GM12878 (cell line): ENCODE data around the gene COL25A1. TPM values are rescaled to one million over a fixed set of nuclear protein-coding genes. Genes with fewer than 3 reads are reported as not detected.

ENCODE experiments used
- ATAC-seq: fragments of 200-7000 bp; cut with Tn5 transposase; 3 replicates; pipeline ENCODE4 v1.9.1; 2020; ENCODE audit warnings: mild to moderate bottlenecking, moderate library complexity
- BruUV-seq: library from RNA; stranded (reverse); fragments of 400-500 nt; replicated peaks from 2 replicates; lab custom pipeline; 2021; lab: Mats Ljungman, UMichigan
- CTCF ChIA-PET: fragments of 300-600 bp; sonication (Branson Sonifier 250); formaldehyde crosslinking; extraction: SDS; loops from one replicate; lab custom pipeline; 2021; ENCODE audit warnings: inconsistent platforms; lab: Yijun Ruan, JAX
- POLR2A ChIA-PET: fragments of 350-600 bp; formaldehyde crosslinking; extraction: SDS; loops from one replicate; lab custom pipeline; 2021; ENCODE audit warnings: inconsistent platforms; lab: Charles Lee
- RAD21 ChIA-PET: fragments of 300-600 bp; sonication (Branson Sonifier 250); formaldehyde crosslinking; loops from one replicate; lab custom pipeline; 2023; ENCODE audit warnings: antibody characterized with exemption; ENCODE audit not compliant: unreplicated experiment; lab: Charles Lee
- SMC1A ChIA-PET: fragments of 300-600 bp; sonication (Branson Sonifier 250); formaldehyde crosslinking; loops from one replicate; lab custom pipeline; 2023; ENCODE audit not compliant: unreplicated experiment, uncharacterized antibody; lab: Charles Lee
- DNase-seq: peaks from one replicate; pipeline ENCODE4 v3.0.0-alpha.2; 2011; ENCODE audit warnings: low read depth, low spot score
- FAIRE-seq: peaks from 3 replicates; lab custom pipeline; 2011; peaks lifted over from hg19 to GRCh38; lab: Jason Lieb, UNC
- H2AFZ ChIP-seq: 2 replicates; pipeline ENCODE4 v1.6.0; 2011; ENCODE audit warnings: low read depth, low read length, control low read depth; ENCODE audit not compliant: control insufficient read depth
- H3K27ac ChIP-seq: 2 replicates; pipeline ENCODE4 v1.5.1; 2011; ENCODE audit warnings: control low read depth; ENCODE audit not compliant: control insufficient read depth, insufficient read depth
- H3K27me3 ChIP-seq, 2 experiments: replicated peaks in 1 of 2; 2 replicates each; pipeline versions ENCODE4 v1.6.0 to v1.6.1; 2011; ENCODE audit warnings: low read length in 1 of 2; ENCODE audit not compliant: control insufficient read depth in 2 of 2, insufficient read depth in 2 of 2
- H3K36me3 ChIP-seq, 2 experiments: 2 replicates each; pipeline ENCODE4 v1.5.1; 2011; ENCODE audit warnings: low read length in 1 of 2; ENCODE audit not compliant: control insufficient read depth in 2 of 2, insufficient read depth in 2 of 2
- H3K4me1 ChIP-seq: 2 replicates; pipeline ENCODE4 v1.6.1; 2011; ENCODE audit warnings: mild to moderate bottlenecking, low read length, moderate library complexity, mixed read lengths; ENCODE audit not compliant: control insufficient read depth, insufficient read depth
- H3K4me2 ChIP-seq: 2 replicates; pipeline ENCODE4 v1.6.0; 2011; ENCODE audit warnings: control low read depth; ENCODE audit not compliant: control insufficient read depth, insufficient read depth
- H3K4me3 ChIP-seq: fragments of 200-600 bp; sonication (generic); 2 replicates; pipeline ENCODE4 v1.5.1; 2016
- H3K79me2 ChIP-seq: 2 replicates; pipeline ENCODE4 v1.6.0; 2011; ENCODE audit warnings: low read length; ENCODE audit not compliant: control insufficient read depth, insufficient read depth
- H3K9ac ChIP-seq: 2 replicates; pipeline ENCODE4 v1.8.0; 2011; ENCODE audit warnings: low read length, control low read depth, mixed read lengths; ENCODE audit not compliant: control insufficient read depth, insufficient read depth
- H3K9me3 ChIP-seq: replicated peaks from 3 replicates; pipeline ENCODE4 v1.5.1; 2011; ENCODE audit warnings: mild to moderate bottlenecking, low read length; ENCODE audit not compliant: control insufficient read depth, insufficient read depth
- H4K20me1 ChIP-seq: 2 replicates; pipeline ENCODE4 v1.6.0; 2011; ENCODE audit not compliant: control insufficient read depth, insufficient read depth
- BCL11A ChIP-seq: IDR thresholded peaks from 2 replicates; pipeline ENCODE4 v1.6.1; 2011; ENCODE audit warnings: low read depth, low read length
- ESRRA ChIP-seq: IDR thresholded peaks from 2 replicates; pipeline ENCODE4 v1.6.1; 2012; ENCODE audit warnings: mild to moderate bottlenecking, low read length, improper control_type of control experiment
- MLLT1 ChIP-seq: fragments of 450-650 bp; IDR thresholded peaks from 2 replicates; pipeline ENCODE4 v1.6.1; 2016; ENCODE audit warnings: mild to moderate bottlenecking
- RAD21 ChIP-seq: IDR thresholded peaks from 2 replicates; pipeline ENCODE4 v1.6.1; 2011; ENCODE audit warnings: mild to moderate bottlenecking, low read depth, low read length, moderate library complexity; ENCODE audit not compliant: insufficient read depth
- STAT3 ChIP-seq: IDR thresholded peaks from 2 replicates; pipeline ENCODE4 v1.6.1; 2011; ENCODE audit warnings: low read depth, low read length, improper control_type of control experiment
- TCF12 ChIP-seq: IDR thresholded peaks from 2 replicates; pipeline ENCODE4 v1.6.1; 2011; ENCODE audit warnings: low read depth, mild to moderate bottlenecking, low read length
- USF1 ChIP-seq: IDR thresholded peaks from 2 replicates; pipeline ENCODE4 v1.6.1; 2011; ENCODE audit warnings: borderline replicate concordance, low read depth, mild to moderate bottlenecking, moderate library complexity, mixed read lengths, low read length; ENCODE audit not compliant: insufficient read depth; ENCODE audit errors: extremely low read length
- YBX1 ChIP-seq: fragments of 450-650 bp; IDR thresholded peaks from 2 replicates; pipeline ENCODE4 v1.6.1; 2016; ENCODE audit warnings: antibody characterized with exemption
- ZBTB11 ChIP-seq: fragments of 450-650 bp; formaldehyde crosslinking; IDR thresholded peaks from 2 replicates; pipeline ENCODE4 v1.5.0; 2022; ENCODE audit warnings: mild to moderate bottlenecking, missing genetic modification characterization
- ZNF24 ChIP-seq: fragments of 450-650 bp; IDR thresholded peaks from 2 replicates; pipeline ENCODE4 v1.6.1; 2017; ENCODE audit warnings: antibody characterized with exemption, mild to moderate bottlenecking
- ZNF687 ChIP-seq: fragments of 450-650 bp; IDR thresholded peaks from 2 replicates; pipeline ENCODE4 v1.6.1; 2017; ENCODE audit warnings: mild to moderate bottlenecking, moderate library complexity
- ZZZ3 ChIP-seq: IDR thresholded peaks from 2 replicates; pipeline ENCODE4 v1.6.1; 2011; ENCODE audit warnings: low read depth; ENCODE audit not compliant: control insufficient read depth, insufficient read length
- WGBS: methylation state at CpG from one replicate; pipeline ENCODE4 v1.1.6; 2016; ENCODE audit warnings: low lambda C conversion rate; ENCODE audit not compliant: insufficient replicate concordance, insufficient coverage; ENCODE audit errors: missing lambda C conversion rate; 5-methylcytosine and 5-hydroxymethylcytosine counted together
- in situ Hi-C: fragments of 300-500 bp; cut with MboI; formaldehyde crosslinking; loops from 9 replicates; pipeline ENCODE4 v1.14.3; 2018; ENCODE audit warnings: mixed read lengths
- intact Hi-C: fragments of 100-400 bp; cut with micrococcal nuclease; formaldehyde crosslinking; loops from one replicate; pipeline ENCODE4 v1.14.2; 2022; ENCODE audit not compliant: unreplicated experiment
- polyA plus RNA-seq, 11 experiments: library from polyadenylated mRNA; depleted of rRNA in 4 of 11; unstranded in 6 of 11; stranded (reverse) in 5 of 11; fragments of >200 nt; fragmentation: Nextera tagmentation in 4 of 11; fragmentation: Illumina TruSeq in 1 of 11; extraction: Ambion mirVana in 4 of 11; extraction: Trizol in 1 of 11; gene quantifications; 1 replicate in 1 of 11; 2 replicates in 10 of 11; pipeline versions ENCODE4 v1.2.1 to v1.2.3, GENCODE V29; 2011 to 2016; ENCODE audit warnings: inconsistent platforms in 2 of 11, missing spikeins in 2 of 11, low read depth in 1 of 11
- total RNA-seq, 4 experiments: library from RNA; depleted of rRNA in 3 of 4; stranded (reverse); fragments of >200 nt in 3 of 4; fragmentation: Illumina TruSeq in 1 of 4; extraction: Trizol in 1 of 4; gene quantifications; 2 replicates each; pipeline versions ENCODE4 v1.2.1 to v1.2.3, GENCODE V29; 2013 to 2021

The COL25A1 gene
- total and polyA plus RNA-seq, 10 of the 15 experiments (the other 5 are each of a cell fraction or from before 2014, with no cell fraction given), result 0.01 to 0.26 (median 0.12) TPM; not detected in 6

- RAD21 ChIA-PET, result no interaction called here
- intact Hi-C loops, result no loop called here
- Histone ChIP-seq H3K4me1 (no peaks in the 10 kb centered on the region), H3K27ac (no peak overlapping the region), H2AFZ (no peak overlapping the region), H3K36me3 (no peaks in the 10 kb centered on the region), H3K27me3 (no peaks in the 10 kb centered on the region), H3K9ac (no peak overlapping the region), H3K9me3 (no peaks in the 10 kb centered on the region), H3K79me2 (no peaks in the 10 kb centered on the region), H3K4me2 (no peak overlapping the region), H3K4me3 (no peak overlapping the region), H4K20me1 (no peaks in the 10 kb centered on the region)
- 47% methylated on average over 6 of the region's 6 CpGs for WGBS
- DNase-seq (no peak), ATAC-seq (no peak), FAIRE-seq (no peak)
- in situ Hi-C loops, result no loop called here
- BruUV-seq, result no TSS peak
- POLR2A ChIA-PET, result no interaction called here
- CTCF ChIA-PET, result no interaction called here
- SMC1A ChIA-PET, result interaction anchor here (1.0 kb wide), 1 partner anchor 15 kb away, joined by 3 read pairs; no protein-coding TSS in a partner anchor
- TF ChIP-seq USF1, result no peak
- no peak for TF ChIP-seq ZZZ3
- TF ChIP-seq MLLT1, result no peak
- no peak for TF ChIP-seq ESRRA
- TF ChIP-seq BCL11A, result no peak
- no peak for TF ChIP-seq ZNF24
- TF ChIP-seq YBX1, result no peak
- no peak for TF ChIP-seq ZBTB11 (CRISPR knock-in tag)
- TF ChIP-seq STAT3, result no peak
- TF ChIP-seq TCF12, result no peak
- no peak for TF ChIP-seq ZNF687
- no peak for TF ChIP-seq RAD21
Observed at GRCh38 chr4:108979759-108980158, 322.7 kb downstream of the COL25A1 start.
